Stimulated activated CD8-positive, alpha-beta memory T cell treated with anti-CD3 and anti-CD28 coated beads, Interleukin-12 subunit alpha, Interleukin-12 subunit beta, amount 100 ng/mL, for 4 hours (primary cell): Measurements from ENCODE around the gene LSM2.
"Not testable (repeated sequence)": the region's sequence is repeated elsewhere in the genome, so short reads cannot be mapped to it uniquely, and the experiment has no call there.

Experiments
- DNase-seq: peaks from one replicate; pipeline ENCODE4 v3.0.0-alpha.2; 2020; ENCODE audit warnings: low read depth

LSM2 gene

DNA sequence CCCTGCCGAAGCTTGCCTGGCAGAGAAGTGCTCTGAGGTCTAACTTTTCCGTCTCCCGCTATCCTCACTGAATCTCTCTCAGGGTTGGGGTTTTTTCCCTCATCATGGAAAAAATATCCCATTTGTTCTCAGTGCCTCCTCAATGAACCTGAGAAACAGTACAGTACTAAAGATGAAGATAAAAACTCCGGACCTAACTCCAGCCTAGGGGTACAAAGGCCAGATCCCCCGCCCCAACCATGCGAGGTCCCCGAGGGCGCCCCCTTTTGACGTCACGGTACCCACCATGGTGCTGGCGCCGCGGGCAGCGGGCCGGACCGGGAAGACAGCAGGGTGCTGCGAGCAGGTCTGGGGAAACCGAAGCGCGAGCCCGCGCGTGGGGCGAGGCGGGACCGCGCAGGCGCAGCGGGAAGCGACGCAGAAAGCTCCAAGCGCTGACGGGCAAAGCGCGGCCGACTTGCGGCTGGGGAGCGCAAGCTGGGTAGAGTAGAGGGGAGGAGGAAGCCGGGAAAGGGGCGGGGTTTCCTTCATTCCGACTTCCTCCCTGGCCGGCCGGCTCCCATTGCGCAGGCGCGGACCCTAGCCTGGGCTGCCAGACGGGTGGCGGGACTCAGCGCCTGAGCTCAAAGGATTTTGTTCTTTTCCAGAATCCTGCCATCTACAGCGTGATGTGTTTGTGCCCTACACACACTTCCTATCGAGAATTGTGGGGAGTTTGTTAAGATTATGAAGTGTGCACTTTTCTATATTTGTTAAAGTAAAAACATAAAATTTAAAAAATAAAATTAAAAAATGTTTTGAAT lies at the start of gene LSM2:
Gene LSM2 (minus strand): TSS at position 497 of the 803 bp plus-strand sequence. CDS start 209 bp downstream, at position 288.
- DNase-seq = peak; percentile 95

DNA sequence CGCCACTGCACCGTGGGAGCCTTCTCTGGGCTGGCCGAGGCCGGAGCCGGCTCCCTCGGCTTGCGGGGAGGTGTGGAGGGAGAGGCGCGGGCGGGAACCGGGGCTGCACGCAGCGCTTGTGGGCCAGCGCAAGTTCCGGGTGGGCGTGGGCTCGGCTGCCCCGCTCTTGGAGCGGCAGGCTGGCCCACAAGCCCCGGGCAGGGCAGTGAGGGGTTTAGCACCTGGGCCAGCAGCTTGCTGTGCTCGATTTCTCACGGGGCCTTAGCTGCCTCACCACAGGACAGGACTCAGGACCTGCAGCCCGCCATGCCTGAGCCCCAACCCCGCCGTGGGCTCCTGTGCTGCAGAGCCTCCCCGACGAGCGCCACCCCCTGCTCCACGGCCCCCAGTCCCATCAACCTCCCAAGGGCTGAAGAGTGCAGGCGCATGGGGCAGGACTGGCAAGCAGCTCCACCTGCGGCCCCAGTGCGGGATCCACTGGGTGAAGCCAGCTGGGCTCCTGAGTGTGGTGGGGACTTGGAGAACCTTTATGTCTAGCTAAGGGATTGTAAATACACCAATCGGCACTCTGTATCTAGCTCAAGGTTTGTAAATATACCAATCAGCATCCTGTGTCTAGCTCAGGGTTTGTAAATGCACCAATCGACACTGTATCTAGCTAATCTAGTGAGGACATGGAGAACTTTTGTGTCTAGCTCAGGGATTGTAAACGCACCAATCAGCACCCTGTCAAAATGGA lies 45.4 kb upstream of the LSM2 start:
- not testable (repeated sequence) for DNase-seq

DNA sequence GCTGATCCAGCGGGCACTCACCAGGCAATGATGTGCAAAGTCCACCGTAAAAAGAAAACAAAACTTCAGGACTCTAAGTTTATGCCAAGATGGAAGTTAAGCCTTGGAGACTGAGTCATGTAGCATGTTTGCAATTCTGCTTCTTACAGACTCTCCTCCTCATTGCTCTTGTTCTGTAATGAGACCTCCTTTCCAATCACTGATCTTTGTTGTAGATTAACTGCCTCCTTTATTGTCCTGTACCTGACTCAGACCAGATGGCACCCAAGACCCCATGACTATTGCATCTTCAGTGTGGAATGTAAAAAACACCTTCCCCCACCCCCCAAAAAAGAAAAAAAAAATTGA lies 44.7 kb upstream of the LSM2 start:
- DNase-seq = no peak

DNA sequence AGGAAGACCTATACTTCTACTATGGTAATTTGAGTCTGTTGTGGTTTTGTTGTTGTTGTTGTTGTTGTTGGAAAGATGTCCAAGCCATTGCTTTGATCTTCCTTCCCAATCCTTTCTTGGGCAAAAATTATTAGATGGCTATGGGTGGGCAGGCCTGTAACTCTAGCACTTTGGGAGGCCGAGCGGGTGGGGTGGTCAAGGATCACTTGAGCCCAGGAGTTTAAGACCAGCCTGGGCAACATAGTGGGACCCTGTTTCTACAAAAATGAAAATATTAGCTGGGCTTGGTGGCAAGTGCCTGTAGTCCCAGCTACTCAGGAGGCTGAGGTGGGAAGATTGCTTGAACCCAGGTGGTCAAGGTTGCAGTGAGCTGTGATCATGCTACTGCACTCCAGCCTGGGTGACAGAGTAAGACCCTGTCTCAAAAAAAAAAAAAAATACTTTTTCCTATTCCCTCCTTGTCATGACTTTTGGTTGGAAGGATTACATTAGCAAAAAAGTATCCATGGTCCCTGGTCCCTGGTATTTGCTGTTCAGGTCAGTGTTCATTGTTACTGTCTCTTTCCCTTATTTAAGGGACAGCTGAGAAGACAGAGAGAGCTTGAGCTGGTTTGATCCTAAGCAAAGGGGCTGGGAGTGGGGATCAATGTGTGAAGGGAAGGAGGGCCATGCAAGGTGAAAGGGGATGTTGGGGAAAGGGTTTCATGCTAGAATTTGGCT lies 44.2 kb upstream of the LSM2 start:
- DNase-seq = no peak

DNA sequence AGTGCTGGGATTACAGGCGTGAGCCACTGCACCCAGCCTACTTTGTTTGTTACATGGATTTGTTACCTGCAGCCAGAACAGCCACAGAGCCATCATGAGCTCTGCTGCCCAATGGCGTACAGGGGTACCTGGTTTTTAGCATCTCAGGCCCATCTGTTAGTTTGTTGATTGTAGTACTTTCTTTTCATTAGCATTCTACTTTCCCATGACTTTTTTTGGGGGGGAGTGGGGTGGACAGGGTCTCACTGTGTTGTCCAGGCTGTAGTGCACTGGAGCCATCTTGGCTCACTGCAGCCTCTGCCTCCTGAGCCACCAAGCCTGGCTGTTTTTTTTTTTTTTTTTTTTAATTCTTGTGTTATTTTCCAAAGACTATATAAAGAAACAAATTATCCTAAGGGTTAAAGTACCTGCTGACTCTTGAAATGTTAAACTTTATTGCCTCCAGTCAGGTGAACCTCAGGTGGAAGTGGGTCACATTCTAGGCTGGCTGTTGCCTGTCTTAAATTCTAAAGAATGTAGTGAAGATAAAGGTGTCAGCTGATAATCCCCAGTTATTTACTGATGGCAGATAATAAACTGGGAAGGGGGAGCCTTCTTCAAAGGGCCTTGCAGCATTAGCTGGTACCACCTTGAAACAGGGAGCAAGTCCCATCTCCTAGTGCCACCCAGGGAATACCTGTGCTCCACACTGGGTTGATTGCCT lies 40.7 kb upstream of the LSM2 start:
- no peak for DNase-seq

DNA sequence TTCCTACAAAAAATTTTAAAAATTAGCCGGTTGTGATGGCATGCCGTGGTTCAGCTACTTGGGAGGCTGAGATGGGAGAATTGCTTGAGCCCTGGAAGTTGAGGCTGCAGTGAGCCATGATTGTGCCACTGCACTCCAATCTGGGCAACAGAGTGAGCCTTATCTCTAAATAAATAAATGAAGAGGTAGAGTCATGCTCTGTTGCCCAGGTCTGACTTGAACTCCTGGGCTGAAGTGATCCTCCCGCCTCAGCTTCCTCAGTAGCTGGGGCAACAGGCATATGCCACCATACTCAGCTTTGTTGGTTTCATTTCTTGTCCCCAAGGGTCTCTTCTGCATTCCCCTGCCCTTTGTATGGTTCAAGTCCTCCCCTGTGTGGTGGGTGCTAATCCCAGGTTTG lies 37.7 kb upstream of the LSM2 start:
- DNase-seq = no peak

DNA sequence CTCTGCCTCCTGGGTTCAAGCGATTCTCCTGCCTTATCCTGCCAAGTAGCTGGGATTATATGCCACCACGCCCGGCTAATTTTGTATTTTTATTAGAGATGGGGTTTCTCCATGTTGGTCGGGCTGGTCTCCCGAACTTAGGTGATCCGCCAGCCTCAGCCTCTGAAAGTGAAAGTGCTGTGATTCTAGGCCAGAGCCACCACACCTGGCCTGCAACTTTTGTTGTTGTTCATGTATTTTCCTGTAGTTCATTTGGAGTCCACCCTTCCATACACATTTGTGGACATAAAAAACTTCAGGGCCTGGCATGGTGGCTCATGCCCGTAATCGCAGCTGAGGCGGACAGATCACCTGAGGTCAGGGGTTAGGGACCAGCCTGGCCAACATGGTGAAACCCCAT lies 35.3 kb upstream of the LSM2 start:
- no peak for DNase-seq

DNA sequence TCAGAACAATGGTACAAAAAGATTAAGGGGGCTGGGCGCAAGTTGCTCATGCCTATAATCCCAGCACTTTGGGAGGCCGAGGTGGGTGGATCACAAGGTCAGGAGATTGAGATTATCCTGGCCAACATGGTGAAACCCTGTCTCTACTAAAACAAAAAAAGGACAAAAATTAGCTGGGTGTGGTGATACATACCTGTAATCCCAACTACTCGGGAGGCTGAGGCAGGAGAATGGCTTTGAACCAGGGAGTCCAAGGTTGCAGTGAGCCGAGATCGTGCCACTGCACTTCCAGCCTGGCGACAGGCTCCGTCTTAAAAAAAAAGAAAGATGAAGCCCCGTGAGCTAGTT lies 33.0 kb upstream of the LSM2 start:
- DNase-seq = not testable (repeated sequence)

DNA sequence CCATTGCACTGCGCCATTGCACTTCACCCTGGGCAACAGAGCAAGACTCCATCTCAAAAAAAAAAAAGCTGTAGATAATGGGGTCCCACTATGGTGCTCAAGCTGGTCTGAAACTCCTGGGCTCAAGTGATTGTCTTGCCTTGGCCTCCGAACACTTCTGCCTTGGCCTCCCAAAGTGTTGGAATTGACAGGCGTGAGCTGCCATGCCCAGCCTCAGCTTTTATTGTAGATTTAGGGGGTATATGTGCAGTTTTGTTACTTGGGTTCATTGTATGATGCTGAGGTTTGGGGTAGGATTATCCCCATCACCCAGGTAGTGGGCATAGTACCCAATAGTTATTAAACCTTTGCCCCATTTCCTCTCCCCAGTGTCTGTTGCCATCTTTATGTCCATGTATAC lies 32.2 kb upstream of the LSM2 start:
- DNase-seq = no peak

DNA sequence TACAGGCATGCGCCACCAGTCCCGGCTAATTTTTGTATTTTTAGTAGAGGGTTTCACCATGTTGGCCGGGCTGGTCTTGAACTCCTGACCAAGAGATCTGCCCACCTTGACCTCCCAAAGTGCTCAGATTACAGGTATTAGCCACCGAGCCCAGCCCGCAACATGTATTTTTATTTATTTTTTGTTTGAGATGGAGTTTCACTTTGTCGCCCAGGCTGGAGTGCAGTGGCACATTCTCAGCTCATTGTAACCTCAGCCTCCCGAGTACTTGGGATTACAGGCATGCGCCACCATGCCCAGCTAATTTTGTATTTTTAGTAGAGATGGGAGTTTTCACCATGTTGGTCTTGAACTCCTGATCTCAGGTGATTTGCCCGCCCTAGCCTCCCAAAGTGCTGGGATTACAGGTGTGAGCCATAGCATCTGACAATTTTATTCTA lies 31.4 kb upstream of the LSM2 start:
- DNase-seq = not testable (repeated sequence)

DNA sequence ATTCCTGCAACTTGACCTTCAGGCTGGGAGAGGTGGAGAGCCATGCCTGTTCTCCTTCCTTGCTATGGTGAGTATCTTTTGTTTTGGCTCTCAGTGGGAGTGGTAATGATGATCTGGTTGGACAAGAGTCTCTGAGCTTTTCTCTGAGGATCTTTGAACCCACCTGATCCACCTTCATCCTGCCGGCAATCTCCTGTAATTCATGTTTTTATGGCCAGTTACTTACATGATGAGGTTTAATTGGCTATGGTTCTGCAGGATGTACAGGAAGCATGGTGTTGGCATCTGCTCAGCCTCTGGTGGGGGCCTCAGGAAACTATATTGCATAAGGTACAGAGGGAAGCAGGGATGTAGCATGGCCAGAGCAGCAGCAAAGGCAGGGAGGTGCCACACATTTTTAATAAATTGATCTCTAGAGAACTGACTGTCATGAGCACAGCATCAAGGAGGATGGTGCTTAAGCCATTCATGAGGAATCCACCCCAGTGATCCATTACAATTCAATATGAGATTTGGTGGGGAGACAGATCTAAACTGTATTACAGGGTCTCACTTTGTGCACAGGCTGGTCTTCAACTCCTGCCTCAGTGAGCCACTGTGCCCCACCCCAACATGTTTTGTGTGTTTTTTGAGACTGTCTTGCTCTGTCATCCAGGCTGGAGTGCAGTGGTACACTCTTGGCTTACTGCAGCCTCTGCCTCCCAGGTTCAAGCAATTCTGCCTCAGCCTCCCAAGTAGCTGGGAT lies 30.8 kb upstream of the LSM2 start:
- no peak for DNase-seq

DNA sequence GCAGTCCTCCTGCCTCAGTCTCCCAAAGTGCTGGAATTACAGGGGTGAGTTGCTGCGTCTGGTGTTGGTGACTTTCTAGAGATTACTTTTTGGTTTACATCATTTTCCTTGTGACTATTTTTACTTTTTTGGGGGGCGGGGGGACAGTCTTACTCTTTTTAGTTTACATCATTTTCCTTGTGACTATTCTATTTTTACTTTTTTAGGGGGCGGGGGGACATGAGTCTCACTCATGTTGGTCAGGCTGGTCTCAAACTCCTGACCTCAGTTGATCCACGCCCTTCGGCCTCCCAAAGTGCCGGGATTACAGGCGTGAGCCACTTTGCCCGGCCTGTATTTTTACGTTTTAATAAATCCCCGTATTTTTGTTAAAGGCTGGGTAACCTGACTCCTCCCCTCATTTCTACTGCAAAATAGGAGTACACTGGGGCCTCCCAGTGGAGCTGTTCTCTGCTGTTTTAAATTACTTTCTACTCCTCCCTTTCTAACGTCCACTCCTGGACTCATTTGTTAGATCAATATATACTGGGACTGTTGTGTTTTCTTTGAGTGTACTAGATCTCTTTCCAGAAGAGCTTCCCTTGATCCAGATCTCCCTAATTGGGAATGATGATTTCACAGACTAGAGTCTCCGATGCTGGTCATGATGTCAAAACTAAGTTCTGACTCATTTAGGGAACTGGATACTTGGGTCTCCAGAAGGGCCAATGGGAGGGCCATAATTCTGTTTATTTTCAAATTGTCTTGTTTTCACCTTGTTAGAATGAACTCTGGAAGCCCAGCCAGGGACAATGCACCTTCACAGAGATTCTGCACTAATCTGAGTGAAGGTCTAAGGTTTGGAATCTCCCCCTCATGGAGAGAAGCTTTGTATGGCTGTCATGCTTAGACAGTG lies 30.0 kb upstream of the LSM2 start:
- no peak for DNase-seq

DNA sequence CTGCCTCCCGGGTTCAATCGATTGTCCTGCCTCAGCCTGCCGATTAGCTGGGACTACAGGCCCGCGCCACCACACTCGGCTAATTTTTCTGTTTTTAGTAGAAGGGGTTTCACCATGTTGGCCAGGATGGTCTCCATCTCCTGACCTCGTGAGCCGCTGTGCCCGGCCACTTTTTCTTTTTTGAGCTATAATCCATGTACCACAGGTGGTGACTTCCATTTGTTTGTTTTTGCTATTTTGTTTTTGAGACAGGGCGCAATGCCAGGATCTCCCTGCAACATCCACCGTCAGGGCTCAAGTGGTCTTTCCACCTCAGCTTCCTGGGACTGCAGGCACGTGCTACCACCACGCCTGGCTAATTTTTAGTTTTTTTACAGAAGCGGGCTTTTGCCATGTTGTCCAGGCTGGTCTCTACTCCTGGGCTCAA lies 29.3 kb upstream of the LSM2 start:
- DNase-seq = no peak

DNA sequence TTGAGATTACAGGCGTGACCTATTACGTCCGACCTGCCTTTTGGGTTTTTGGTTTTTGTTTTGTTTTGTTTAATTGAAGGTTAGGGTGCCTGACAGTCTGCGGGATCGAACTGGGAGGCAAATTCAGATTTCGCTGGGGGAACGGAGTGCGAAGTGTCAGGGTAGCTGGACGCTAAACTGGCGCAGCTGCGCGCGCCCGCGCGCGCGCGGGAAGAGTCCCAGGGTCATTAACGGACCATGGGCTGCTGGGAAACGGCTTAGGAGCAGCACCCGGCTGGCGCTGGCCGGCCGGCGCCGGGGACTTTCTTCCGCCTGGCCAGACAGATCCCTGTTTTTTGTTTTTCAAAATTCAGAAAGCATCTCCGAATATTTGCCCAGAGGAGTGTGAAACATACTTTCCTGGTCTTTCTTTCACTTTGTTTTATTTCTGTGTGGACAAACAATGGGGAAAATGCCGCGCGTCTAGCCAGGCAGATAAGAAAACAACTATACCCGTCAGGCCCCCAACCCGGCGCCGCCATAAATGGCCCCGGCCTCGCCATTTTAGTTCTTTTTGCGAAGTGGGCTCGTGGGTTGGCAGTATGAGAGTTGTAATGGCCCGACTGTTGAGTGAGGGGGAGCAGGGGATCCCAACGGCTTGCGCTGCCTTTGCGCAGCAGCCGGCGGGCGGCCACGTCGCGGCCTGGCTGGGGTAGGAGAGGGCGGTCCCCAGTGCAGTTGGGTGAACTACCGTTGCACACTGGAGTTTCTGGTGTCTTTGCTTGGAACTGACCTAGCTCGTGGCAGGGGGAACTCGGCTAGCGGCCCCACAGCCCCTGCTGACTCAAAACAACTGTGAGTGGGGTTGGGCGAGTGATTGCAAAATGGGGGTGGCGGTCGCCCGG lies 27.8 kb upstream of the LSM2 start:
- DNase-seq = peak; percentile 61

DNA sequence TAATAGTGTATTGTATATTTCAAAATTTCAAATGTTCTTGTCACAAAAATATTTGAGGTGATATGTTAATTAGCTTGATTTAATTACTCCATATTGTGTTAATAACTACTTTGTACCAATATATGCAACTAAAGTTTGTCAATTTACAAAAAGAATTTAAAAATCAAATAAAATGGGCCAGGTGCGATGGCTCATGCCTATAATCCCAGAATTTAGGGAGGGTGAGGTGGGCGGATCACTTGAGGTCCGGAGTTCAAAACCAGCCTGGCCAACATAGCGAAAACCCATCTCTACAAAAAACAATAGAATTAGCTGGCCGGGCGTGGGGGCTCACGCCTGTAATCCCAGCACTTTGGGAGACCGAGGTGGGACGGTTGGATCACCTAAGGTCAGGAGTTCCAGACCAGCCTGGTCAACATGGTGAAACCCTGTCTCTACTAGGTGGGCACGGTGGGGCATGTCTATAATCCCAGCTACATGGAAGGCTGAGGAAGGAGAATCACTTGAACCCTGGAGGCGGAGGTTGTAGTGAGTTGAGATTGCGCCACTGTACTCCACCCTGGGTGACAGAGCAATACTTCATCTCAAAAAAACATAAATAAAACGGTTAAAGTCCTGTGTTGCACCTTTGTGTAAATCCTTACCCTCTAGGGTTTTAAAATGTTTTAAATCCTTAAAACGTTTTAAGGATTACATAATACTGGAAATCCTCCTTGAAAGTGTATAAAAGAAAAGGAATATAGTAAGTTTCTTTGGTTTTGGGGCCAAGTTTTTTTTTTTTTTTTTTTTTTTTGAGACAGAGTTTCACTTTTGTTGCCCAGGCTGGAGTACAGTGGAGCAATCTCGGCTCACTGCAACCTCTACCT lies 24.8 kb upstream of the LSM2 start:
- no peak for DNase-seq

DNA sequence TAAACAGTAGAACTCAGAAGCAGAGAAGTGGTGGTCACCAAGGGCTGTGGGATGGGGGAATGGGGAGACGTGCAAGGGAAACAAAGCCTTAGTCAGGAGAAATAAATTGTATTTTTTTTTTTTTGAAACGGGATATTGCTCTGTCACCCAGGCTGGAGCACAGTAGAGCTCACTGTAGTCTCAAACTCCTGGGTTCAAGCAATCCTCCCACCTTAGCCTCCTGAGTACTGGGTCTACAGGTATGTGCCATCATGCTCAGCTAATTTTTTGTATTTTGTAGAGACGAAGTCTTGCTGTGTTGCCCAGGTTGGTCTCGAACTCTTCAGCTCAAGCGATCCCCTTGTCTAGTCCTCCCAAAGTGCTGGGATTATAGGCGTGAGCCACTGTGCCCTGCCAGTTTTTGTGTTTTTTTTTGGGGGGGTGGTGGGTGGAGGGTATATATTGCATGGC lies 24.1 kb upstream of the LSM2 start:
- DNase-seq = no peak

DNA sequence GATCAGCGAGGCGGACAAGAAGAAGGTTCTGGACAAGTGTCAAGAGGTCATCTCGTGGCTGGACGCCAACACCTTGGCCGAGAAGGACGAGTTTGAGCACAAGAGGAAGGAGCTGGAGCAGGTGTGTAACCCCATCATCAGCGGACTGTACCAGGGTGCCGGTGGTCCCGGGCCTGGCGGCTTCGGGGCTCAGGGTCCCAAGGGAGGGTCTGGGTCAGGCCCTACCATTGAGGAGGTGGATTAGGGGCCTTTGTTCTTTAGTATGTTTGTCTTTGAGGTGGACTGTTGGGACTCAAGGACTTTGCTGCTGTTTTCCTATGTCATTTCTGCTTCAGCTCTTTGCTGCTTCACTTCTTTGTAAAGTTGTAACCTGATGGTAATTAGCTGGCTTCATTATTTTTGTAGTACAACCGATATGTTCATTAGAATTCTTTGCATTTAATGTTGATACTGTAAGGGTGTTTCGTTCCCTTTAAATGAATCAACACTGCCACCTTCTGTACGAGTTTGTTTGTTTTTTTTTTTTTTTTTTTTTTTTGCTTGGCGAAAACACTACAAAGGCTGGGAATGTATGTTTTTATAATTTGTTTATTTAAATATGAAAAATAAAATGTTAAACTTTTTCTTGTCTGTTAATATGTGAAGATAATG lies 23.0 kb upstream of the LSM2 start:
- DNase-seq = no peak
